Measurements from ENCODE around the gene MACROH2A2. TPM values are rescaled to one million over a fixed set of nuclear protein-coding genes. Genes with fewer than 3 reads are reported as not detected.

Gene MACROH2A2
- total and polyA plus RNA-seq, 2 of the 4 experiments (the other 2 are of a cell fraction), result 16.1 to 17.4 TPM

DNA sequence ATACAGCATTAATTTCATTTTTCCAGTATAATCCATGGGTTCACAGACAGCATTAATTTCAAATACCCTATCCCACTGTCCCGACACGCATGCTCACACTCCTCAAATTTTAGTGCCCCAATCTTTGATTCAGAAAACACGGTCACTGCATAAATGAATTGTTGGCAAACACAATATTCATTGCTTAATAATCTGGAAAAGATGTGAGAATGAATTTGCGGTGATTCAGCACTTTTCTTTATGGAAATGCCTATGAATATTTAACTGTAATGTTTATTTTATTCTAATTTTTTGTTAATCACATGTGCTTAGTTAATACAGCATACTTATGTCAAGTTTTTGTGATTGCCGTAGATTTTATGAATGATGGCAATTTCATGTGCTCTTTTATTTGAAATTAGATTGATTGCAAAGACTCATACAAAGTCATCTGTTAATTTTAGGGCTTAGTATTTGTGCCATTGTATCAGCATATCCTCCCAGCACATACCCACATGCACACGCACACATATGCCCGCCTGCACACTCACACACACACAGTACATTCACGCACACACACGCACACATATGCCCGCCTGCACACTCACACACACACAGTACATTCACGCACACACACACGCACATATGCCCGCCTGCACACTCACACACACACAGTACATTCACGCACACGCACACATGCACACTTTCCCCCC is 35.1 kb downstream of the MACROH2A2 start:
- no peak overlapping the region for H3K14ac ChIP-seq (replicated peaks; ENCODE audit: low read depth, low read length)
- H2BK120ac ChIP-seq (ENCODE audit: low read depth, low read length), result no peak overlapping the region
- no peak overlapping the region for H2BK5ac ChIP-seq (ENCODE audit: low read depth, low read length, poor library complexity, severe bottlenecking)
- in situ Hi-C loops (cut with MboI; ENCODE audit: low sequenced_read_pairs) (no loop called here), intact Hi-C loops (cut with micrococcal nuclease) (no loop called here), dilution Hi-C loops (cut with HindIII; ENCODE audit: low sequenced_read_pairs, unreplicated experiment) (no loop called here)
- H2BK20ac ChIP-seq (ENCODE audit: low read depth, low read length), result no peak overlapping the region
- no peaks in the 10 kb centered on the region; a peak in 1 of 4 replicates for H3K79me1 ChIP-seq (ENCODE audit: low read depth in 1 of 2, low read length in 2 of 2)
- ChIA-PET POLR2A (ENCODE audit: unreplicated experiment) (no interaction called here), CTCF (interaction anchor here (0.8 to 1.4 kb wide), 2 partner anchors 20 to 59 kb away, joined by 3 read pairs; partner anchors contain the start of gene TYSND1)
- H2AK5ac ChIP-seq (ENCODE audit: low read depth, low read length), result no peak overlapping the region
- no CpG with 5 or more reads among the region's 15 CpGs for WGBS, 2 experiments (ENCODE audit: extremely low coverage in 2 of 2, insufficient read length in 1 of 2)
- H3K9ac ChIP-seq (ENCODE audit: low read depth, low read length), result no peak overlapping the region
- no peak overlapping the region for H3K4me2 ChIP-seq (ENCODE audit: low read depth, low read length)
- no peak overlapping the region for H3K56ac ChIP-seq (ENCODE audit: extremely low read depth, insufficient read depth, low read length)
- no peak overlapping the region for H3K23ac ChIP-seq (ENCODE audit: low read depth, low read length)
- no peaks in the 10 kb centered on the region for H3K4me1 ChIP-seq (ENCODE audit: control insufficient read depth, insufficient read depth, low read length)
- no peak overlapping the region for H4K91ac ChIP-seq (ENCODE audit: insufficient read depth, low read depth, low read length)
- peaks cover 14% of the 10 kb centered on the region for H3K36me3 ChIP-seq (ENCODE audit: control insufficient read depth, insufficient read depth, low read length)
- H2AK9ac ChIP-seq (replicated peaks; ENCODE audit: low read depth, low read length, poor library complexity), result no peak overlapping the region
- H2BK15ac ChIP-seq (ENCODE audit: low read depth, low read length), result no peak overlapping the region
- H3K27ac ChIP-seq (ENCODE audit: insufficient read depth, low read length), result no peak overlapping the region
- H4K20me1 ChIP-seq (ENCODE audit: insufficient read depth, low read length), result no peaks in the 10 kb centered on the region
- H2AFZ ChIP-seq (replicated peaks; ENCODE audit: low read length, poor library complexity), result no peak overlapping the region
- peaks cover 2% of the 10 kb centered on the region; the same call in 1 of the 2 replicates for H3K9me1 ChIP-seq (ENCODE audit: insufficient read depth, low read length)
- no peak overlapping the region for H4K8ac ChIP-seq (ENCODE audit: low read depth in 2 of 2, low read length in 2 of 2)
- no peaks in the 10 kb centered on the region for H3K27me3 ChIP-seq (ENCODE audit: control insufficient read depth, insufficient read depth, low read length)
- H4K5ac ChIP-seq (ENCODE audit: low read depth, low read length), result no peak overlapping the region
- DNase-seq (no peak), ATAC-seq (ENCODE audit: low read depth) (no peak)
- no peaks in the 10 kb centered on the region for H3K9me3 ChIP-seq (ENCODE audit: control insufficient read depth, insufficient read depth, low read length)
- no peak overlapping the region for H3K4me3 ChIP-seq (ENCODE audit: insufficient read depth, low read depth, low read length)
- TF ChIP-seq RCOR1 (IDR thresholded peaks at IDR 0.05; ENCODE audit: insufficient replicate concordance, low read length) (no peak), FOS (IDR thresholded peaks at IDR 0.05; ENCODE audit: low read depth, low read length) (no peak), SMC3 (IDR thresholded peaks at IDR 0.05; ENCODE audit: low read depth, low read length) (no peak), RFX5 (IDR thresholded peaks at IDR 0.05; ENCODE audit: low read depth, low read length) (no peak), MXI1 (IDR thresholded peaks at IDR 0.05; ENCODE audit: borderline replicate concordance, low read depth, low read length) (no peak), MAFK (IDR thresholded peaks at IDR 0.05; ENCODE audit: low read depth, low read length) (peak; percentile 72), BHLHE40 (IDR thresholded peaks at IDR 0.05; ENCODE audit: low read depth, low read length) (no peak), POLR2A (IDR thresholded peaks at IDR 0.05; ENCODE audit: low read depth, low read length) (no peak), NFE2L2 (IDR thresholded peaks at IDR 0.05; ENCODE audit: low read depth, low read length) (peak; percentile 53)
- TF ChIP-seq, protein P1, sequence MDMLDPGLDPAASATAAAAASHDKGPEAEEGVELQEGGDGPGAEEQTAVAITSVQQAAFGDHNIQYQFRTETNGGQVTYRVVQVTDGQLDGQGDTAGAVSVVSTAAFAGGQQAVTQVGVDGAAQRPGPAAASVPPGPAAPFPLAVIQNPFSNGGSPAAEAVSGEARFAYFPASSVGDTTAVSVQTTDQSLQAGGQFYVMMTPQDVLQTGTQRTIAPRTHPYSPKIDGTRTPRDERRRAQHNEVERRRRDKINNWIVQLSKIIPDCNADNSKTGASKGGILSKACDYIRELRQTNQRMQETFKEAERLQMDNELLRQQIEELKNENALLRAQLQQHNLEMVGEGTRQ (IDR thresholded peaks at IDR 0.05; ENCODE audit: low read depth, low read length), result no peak
- TF ChIP-seq, protein P2, sequence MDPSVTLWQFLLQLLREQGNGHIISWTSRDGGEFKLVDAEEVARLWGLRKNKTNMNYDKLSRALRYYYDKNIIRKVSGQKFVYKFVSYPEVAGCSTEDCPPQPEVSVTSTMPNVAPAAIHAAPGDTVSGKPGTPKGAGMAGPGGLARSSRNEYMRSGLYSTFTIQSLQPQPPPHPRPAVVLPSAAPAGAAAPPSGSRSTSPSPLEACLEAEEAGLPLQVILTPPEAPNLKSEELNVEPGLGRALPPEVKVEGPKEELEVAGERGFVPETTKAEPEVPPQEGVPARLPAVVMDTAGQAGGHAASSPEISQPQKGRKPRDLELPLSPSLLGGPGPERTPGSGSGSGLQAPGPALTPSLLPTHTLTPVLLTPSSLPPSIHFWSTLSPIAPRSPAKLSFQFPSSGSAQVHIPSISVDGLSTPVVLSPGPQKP (IDR thresholded peaks at IDR 0.05; ENCODE audit: borderline replicate concordance, low read depth, low read length), result no peak
- BruUV-seq (replicated peaks), result no TSS peak
- H3K4ac ChIP-seq (ENCODE audit: low read depth, low read length), result no peak overlapping the region
- no peak overlapping the region for H3K18ac ChIP-seq (ENCODE audit: low read depth, low read length)
